T-helper 2 cell (primary cell): ENCODE data around the gene RFC4.
"Not testable (repeated sequence)": the region's sequence is repeated elsewhere in the genome, so short reads cannot be mapped to it uniquely, and the experiment has no call there.

Source experiments
- DNase-seq, 5 experiments: peaks; one replicate each; pipeline versions ENCODE4 v3.0.0 to v3.0.0-alpha.2; 2012 to 2022

The RFC4 gene

GRCh38 chr3:186824430-186825139 is 18.3 kb upstream of the RFC4 start:
- no peak for DNase-seq

GRCh38 chr3:186823386-186823785 is 17.1 kb upstream of the RFC4 start:
- DNase-seq, result no peak

- DNase-seq, result not testable (repeated sequence)
Measured at GRCh38 chr3:186822388-186822759, 16.1 kb upstream of the RFC4 start.

GRCh38 chr3:186821429-186822387 is 15.4 kb upstream of the RFC4 start:
- peak in 1 of 5 experiments; percentile 64 for DNase-seq

- DNase-seq, result no peak
Measured at GRCh38 chr3:186818956-186819355, 12.7 kb upstream of the RFC4 start.

- DNase-seq, result no peak
Measured at GRCh38 chr3:186818516-186818915, 12.2 kb upstream of the RFC4 start.

- no peak for DNase-seq
Measured at GRCh38 chr3:186815435-186815834, 9.2 kb upstream of the RFC4 start.

- no peak for DNase-seq
Measured at GRCh38 chr3:186814100-186814499, 7.8 kb upstream of the RFC4 start.

- DNase-seq, result not testable (repeated sequence)
Measured at GRCh38 chr3:186811313-186811712, 5.0 kb upstream of the RFC4 start.

- no peak for DNase-seq
Measured at GRCh38 chr3:186810336-186810996, 4.2 kb upstream of the RFC4 start.

GRCh38 chr3:186807231-186807630 is 949 bp upstream of the RFC4 start:
- peak in 1 of 5 experiments; percentile 75 for DNase-seq

GRCh38 chr3:186803447-186803846 is 2.8 kb downstream of the RFC4 start:
- DNase-seq, result not testable (repeated sequence)

- DNase-seq, result no peak
Measured at GRCh38 chr3:186802701-186803100, 3.6 kb downstream of the RFC4 start.

- peak in 1 of 5 experiments; percentile 72 for DNase-seq
Measured at GRCh38 chr3:186800285-186800684, 6.0 kb downstream of the RFC4 start.

- peak in 1 of 5 experiments; percentile 53 for DNase-seq
Measured at GRCh38 chr3:186798239-186798874, 7.9 kb downstream of the RFC4 start.

GRCh38 chr3:186790261-186790981 is 15.9 kb downstream of the RFC4 start:
- no peak for DNase-seq

- DNase-seq, result no peak
Measured at GRCh38 chr3:186789554-186790260, 16.6 kb downstream of the RFC4 start.

GRCh38 chr3:186788482-186789370 is 17.6 kb downstream of the RFC4 start:
- peak in 1 of 5 experiments; percentile 50 for DNase-seq

- no peak for DNase-seq
Measured at GRCh38 chr3:186787642-186788481, 18.4 kb downstream of the RFC4 start.
